ACHN (cell line): ENCODE data around the gene NPAS2.

ENCODE experiments used
- DNase-seq: peaks from one replicate; pipeline ENCODE4 v3.0.0-alpha.2; 2015
- in situ Hi-C: cut with HindIII; loops from 2 replicates; pipeline ENCODE4 v1.10.0; 2017; ENCODE audit warnings: low sequenced_read_pairs, low pct_ligation_motif_present, low pct_unique_long_range_greater_than_20kb

The NPAS2 gene

DNA sequence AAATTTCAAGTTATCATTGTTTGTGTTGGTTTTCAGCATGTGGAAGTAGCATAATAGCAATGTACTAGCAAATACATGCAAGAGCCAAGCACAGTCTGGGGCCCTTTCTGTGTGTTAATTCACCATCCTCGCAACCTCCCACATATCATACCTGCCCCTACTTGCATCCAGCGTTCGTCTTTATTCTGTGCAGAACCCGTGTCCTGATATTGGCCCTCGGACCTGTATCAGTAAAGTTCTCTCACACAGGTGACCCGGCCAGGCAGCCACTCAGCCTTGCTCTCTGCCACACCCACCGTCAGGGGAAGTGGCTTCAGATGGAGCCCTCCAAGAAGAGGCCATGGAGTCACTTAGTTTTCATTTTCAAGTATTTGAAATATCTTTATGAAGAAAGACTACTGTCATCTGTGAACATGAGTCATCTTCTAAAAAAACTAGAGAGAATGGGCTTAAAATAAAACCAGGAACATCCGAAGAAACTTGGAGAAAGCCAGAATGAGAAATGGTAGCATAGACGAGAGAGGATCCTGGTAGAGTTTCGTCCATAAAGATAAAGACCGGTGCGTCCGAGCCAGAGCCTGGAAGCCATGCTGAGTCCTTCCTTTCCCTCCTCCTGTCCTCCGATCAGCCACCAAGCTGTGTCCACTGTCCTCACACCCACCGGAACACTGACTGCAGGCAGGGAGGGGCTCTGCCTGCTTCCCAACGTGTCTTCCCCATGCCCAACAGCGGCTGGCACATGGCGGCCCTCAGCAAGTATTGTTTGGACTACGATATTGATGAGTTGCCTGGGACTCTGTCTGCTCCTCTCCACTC is 124.9 kb downstream of the NPAS2 start:
- DNase-seq, result no peak

DNA sequence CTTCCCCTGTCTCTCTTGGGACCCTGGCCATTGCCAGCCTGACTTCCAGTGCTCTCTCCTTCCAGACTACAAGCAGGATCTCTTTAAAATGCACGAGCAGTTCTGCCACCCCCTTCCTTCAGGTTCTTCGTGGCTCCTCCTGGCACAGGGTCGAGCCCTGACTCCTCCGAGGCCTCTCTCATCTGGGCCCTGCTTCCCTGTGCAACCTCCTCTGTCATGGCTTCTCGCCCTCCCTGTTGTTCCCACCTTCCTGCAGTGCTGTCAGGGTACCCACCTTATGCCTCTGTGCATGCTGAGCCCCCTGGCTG is 125.4 kb downstream of the NPAS2 start:
- DNase-seq, result no peak
- in situ Hi-C loops, result no loop called here

More for the DNA sequence above, 124.9 kb downstream of the NPAS2 start:
- in situ Hi-C loops, result no loop called here

DNA sequence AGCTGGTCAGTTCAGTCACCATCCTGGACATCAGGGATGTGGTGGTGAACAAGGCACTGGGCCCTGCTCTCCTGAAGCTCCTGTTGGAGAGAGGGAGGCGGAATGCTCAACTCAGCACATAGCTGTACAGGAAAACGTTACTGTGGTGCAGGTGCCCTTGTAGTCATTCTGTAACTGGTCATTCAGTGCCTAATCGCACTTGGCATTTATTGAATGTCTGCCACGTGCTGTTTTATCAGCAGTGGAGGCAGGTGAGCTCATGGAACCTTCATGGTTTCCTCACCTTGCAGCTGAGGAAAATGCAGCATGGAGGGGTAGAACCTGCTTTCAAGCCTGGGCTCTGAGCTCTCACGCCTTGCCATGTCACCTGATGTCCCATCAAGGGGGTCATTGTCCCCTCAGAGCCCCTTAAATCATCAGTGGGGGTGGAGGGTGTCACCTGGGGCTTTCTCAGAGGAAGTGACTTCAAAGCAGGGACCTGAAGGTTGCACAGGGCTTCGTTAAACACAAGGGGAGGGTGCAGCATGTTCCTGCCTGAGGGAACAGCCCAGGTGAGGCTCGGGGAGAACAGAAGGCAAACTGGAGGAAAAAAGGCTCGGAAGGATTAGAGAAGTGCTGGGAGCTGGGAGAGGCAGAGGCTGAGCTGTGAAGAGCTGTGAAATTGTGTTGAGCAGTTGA is 126.1 kb downstream of the NPAS2 start:
- DNase-seq, result no peak
- in situ Hi-C loops, result no loop called here

DNA sequence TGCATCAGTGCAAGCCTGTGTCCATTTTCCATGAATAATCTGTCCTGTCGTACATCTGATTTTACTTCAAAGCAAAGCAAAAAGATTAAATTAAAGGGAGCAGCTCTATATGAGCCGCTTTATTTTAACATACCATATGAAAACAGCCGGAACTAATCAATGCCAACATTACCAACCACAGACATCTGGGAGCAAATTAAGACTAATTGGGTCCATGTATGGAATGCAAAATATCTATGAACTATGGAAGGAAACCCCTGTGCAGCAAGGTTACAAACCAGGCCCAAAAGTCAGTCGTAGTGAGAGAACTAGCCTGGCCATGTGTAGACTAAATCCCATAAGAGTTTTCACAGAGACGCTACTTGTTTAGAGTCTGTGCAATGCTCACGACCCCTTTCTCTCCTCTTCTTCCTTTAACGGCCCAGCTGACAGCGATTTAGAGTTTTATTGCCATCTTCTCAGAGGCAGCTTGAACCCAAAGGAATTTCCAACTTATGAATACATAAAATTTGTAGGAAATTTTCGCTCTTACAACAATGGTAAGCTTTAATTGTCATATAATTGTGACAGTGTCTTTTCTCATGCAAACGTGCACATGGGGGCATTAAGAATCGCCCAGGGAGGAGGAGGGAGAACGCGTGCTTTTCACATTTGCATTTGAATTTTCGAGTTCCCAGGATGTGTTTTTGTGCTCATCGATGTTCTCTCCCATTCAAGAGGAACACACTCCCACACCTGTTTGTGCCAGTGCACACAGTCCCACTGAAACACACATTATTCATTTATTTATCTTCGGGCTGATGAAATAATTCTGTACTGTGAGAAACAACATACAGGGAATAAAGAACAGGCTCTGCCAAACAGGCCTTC is 129.2 kb downstream of the NPAS2 start:
- in situ Hi-C loops, result no loop called here
- no peak for DNase-seq

DNA sequence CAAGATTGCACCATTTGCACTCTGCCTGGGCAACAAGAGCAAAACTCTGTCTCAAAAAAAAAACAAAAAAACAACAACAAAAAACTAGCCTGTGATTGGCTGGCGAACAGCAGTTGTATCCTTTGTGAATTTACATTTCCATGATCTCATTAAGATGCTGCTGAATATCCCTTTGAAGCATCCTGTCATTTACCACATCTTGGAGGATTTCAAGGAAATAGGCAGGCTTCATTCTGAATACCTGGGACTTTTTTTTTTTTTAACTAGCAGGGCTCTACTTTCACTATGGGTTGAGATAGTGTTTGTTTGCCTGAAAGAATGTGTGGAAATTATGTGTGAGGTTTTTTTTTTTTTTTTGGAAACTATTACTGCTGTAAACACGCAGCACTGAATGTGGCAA is 132.6 kb downstream of the NPAS2 start:
- no peak for DNase-seq
- in situ Hi-C loops, result no loop called here

DNA sequence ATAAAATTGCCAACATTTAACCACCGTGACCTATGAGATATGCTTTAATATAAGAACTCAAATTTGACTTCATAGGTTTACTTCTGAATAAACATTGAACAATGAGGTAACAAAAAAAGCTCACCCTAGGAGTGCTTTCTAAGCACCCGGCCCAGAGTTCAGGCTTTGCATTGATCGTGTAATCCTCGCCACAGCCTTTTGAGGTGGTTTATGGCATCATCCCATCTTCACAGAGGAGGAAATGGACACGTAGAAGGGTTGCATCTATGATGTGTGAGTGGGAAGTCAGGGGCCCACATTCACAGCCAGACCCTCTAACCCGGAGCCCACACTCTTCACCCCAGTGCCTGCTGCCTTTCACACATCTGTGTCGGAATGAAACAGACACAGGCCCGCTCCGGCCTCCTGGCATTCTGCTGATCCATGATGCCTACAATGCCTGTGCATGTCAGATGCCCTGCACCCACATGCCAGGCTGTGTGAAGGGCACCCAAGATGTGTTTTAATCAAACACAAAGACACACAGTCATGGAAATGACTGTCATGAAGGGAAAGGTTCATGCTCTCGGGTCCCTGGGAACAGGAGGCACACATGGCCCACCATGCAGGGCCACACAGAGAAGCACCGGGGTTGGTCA is 133.6 kb downstream of the NPAS2 start:
- no peak for DNase-seq
- in situ Hi-C loops, result no loop called here

DNA sequence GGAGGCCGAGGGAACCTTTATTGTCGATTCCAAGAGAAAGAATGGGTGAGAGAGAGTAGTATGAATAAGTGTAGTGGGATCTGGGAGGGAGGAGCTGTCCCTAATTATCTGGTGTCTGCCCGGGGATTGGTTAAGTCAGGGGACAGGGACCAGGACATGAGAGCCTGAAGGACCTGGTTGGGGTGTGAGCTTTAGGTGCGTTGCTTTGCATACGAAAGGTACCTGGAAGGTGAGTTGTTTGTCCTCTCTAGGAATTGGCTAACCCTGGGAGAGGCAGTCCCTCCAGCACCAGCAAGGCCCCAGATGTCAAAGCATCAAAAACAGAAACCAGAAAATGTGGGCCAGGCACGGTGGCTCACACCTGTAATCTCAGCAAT is 134.1 kb downstream of the NPAS2 start:
- DNase-seq, result no peak
- in situ Hi-C loops, result no loop called here

DNA sequence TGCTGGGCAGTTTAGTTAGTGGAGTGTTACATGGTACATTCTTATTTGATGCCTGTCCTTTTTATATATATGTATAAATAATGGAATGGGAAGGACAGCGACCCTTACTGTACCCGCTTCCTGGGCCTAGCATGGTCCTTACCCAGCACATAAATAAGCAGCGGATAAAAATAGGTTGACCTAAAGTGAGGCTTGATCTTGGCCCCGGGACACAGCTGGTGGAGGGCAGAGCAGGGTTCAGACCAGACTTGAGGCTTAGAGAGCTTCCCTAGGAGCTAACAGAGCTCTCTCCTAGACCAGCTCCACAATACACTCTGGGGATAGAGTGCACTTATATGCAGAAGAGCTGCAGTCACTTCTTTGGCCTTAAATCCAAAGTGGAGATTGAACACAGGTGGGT is 135.3 kb downstream of the NPAS2 start:
- in situ Hi-C loops, result no loop called here
- no peak for DNase-seq

DNA sequence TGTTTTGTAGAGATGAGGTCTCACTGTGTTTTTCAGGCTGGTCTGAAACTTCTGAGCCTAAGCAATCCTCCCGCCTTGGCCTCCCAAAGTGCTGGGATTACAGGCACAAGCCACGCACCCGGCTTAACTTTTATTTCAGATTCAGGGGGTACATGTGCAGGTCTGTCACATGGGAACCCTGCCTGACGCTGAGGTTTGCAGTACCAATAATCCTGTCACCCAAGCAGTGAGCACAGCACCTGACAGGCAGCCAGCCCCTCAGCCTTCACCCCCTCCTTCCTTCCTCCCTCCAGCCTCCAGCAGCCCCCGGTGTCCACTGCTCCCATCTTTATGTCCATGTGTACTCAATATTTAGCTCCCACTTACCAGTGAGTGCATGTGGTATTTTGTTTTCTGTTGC is 136.1 kb downstream of the NPAS2 start:
- no peak for DNase-seq
- in situ Hi-C loops, result no loop called here

DNA sequence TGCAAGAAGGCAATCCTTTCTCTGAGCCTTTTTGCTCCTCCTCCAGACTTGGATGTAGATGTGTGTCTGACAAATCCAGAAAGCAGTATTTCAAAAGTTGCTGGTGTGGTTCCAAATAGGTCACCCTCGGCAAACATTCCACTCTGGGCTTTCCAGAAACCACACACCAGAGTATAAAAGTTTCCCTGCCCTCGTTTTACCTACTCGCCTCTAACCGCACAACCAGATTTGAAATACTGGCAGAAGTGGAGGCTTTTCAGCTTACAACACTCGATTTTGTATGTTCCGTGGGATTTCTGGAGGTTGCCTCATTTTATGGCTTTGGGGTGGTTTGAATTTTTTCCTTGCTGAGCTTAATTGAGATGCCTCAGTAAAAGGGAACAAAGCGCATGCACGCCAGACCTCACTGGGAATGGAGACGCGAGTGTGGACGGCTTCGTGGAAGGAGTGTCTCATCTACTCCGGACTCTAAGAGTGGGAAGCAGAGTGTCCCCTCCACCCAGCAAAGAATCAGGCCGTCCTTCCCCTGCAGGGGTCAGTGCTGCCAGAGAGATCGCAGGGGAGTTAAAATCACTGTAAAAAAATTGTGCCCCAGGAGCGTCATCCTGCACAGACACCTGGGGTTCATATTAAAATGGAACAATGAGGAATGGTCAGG is 138.2 kb downstream of the NPAS2 start:
- in situ Hi-C loops, result no loop called here
- no peak for DNase-seq

DNA sequence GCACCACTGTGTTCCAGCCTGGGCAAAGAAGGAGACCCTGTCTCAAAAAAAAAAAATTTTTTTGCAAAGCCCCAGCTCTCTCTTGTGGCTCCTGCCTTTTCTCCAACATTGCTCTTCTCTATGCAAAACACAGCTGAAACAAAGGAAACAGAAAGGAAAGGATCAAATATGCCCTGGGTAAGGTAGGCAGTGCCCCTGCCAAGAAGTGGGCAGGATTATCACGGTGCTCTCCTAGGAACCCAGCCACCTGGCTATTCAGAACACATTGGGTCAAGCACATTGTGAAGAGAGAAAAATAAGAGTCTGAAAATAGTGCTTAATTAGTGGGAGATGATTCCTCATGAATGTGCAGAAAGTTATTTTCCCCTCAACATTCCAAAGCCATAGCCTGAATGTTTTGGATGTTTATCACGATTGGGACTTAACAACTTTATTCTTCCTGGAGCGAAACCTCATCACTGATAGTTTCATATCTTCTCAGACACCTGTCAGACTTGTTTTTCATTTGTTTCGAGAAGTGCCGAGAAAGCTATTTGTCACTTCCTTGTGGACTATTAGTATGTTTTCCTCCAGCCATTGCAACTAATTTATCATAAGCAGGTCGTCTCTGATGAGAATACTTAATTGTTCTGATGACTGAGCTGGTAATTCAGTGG is 139.4 kb downstream of the NPAS2 start:
- in situ Hi-C loops, result no loop called here

DNA sequence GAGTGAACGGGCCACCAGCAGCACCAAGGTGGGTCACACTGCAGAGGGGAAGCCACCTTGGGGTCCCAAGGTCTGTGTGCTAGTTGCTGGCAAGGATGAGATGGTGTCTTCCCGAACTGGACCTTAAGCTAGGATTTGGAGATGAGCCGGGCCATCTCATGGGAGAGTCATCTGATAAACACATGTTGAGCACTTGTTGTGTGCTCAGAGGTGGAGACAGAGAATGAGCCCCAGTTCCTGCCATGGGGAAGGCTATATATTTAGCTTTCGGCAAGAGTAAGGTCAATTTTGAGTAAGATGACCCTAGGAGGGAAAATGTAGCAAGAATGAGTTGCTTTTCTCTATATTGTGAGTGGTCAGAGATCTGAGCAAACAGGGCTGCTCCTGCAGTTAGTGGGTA is 140.7 kb downstream of the NPAS2 start:
- DNase-seq, result no peak
- in situ Hi-C loops, result no loop called here

More for the DNA sequence above, 139.4 kb downstream of the NPAS2 start:
- DNase-seq, result no peak

DNA sequence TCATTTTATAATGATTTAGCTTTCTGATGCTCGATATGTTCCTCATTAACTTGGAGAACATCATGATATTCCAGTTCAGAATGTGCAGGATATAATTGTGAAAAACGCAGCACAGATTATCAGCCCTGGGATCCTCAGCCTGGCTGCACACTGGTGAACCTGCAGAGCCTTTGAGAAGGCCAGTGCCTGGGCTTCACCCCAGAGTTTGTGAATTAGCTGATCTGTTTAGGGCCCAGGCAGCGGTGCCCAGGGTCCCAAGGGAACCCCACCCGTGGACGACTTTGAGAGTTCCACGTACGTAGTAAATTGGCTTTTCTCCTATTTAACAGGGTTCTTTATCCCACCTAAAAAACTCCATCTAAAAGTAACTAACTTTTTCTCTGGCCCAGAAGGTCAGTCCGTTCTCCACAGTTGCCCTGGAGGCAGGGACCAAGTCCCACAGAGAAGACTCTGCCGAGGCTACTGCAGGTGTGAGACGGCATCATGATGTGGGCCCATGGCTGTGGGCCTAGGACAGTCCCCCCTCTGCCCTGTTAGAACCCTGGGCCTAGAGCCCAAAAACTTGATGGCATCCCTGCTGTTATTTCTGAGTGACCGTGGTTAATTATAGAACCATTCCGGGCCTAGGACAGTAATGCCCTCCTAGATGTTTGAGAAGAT is 142.6 kb downstream of the NPAS2 start:
- DNase-seq, result no peak
- in situ Hi-C loops, result no loop called here

DNA sequence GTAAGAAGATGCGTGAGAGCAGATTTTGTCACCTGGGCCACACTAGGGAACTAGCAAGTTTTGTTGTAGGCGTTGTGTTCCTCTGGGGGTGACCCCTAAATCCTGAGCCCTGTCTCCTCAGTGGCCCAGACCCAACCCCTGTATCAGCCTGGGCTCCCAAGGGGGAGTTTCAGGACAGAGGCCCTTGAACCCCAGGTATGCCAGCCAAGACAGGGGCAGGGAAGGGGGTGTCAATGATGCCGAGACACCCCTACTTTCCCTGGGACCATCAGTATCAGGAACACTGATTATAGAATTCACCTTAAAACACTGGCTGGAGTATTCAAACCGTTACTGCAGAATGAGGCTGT is 143.1 kb downstream of the NPAS2 start:
- in situ Hi-C loops, result no loop called here
- no peak for DNase-seq

DNA sequence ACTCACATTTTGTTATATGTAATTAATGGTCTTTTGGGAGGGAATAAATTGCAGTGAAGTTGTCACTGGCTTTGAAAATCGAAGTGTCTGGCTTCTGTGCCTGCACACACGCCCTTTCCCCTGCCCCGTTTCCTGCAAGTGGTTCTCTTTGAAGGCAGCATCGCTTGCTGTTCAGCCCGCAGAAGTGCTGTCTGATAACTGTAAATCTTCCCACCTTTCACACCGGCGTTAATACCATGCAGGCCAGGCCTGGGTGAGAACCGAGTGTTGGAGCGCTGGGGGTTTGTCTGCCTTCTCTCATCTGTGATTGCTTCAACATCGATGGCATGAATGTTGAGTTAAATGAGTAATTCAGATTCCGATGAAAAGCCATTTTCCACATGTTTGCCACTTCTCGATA is 144.3 kb downstream of the NPAS2 start:
- in situ Hi-C loops, result no loop called here
- no peak for DNase-seq

DNA sequence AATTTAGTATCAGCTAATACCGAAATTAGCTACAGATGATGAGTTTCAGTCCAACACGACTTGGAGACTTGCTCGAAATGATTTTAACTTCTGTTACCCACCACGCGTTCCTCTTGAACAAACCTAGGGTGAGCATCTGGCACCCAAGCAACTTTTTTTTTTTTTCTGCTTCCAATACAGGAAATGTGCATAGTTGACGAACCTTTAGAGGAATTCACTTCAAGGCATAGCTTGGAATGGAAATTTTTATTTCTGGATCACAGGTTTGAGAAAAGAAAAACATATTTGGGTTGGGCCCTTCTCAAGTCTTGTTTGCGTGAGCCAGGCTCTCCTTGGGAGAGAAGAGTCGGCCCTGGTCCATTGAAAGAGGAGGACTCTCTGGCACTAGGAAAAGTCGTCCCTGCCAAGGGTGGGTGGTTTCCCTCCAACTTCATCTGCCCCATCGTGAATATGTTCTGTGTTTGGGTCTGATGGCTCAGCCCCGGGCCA is 144.8 kb downstream of the NPAS2 start:
- DNase-seq, result no peak
- in situ Hi-C loops, result no loop called here

DNA sequence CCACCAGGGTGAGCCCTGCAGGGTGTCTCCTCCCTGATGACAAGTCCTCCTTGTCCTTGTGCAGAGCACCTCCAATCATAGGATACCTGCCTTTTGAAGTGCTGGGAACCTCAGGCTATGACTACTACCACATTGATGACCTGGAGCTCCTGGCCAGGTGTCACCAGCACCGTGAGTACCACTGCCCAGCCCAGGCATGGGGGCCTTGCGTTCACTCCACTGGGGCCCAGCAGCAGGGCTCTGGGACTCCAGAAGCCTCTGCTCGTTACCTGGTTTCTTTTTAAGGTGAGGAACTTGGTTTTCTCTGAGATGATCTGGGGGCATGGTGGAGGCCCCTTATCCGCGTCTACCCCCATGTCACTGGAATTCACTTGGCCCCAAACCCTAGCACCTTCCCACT is 145.7 kb downstream of the NPAS2 start:
- DNase-seq, result no peak
- in situ Hi-C loops, result no loop called here

DNA sequence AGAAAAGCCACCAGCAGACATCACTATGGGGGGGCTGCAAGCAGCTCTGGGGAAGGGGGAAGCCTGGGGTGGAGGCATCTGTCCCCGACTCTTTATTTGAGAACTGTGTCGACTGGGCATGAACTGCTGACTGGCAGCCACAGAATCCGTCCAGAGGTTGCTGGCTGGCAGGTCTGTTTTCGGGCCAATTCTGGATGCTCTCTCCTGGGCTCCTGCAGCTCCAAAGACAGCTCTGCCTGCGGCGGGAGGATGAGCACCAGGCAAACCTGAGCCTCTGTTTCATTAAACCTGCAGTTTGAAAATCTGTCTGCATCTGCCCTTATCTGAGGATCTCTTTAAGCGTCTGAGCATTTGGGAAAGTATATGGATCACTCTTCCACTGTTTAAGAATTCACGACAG is 147.8 kb downstream of the NPAS2 start:
- in situ Hi-C loops, result no loop called here
- no peak for DNase-seq
